Kidney epithelial cell (primary cell): ENCODE measurements around the gene VMP1. TPM values are rescaled to one million over a fixed set of nuclear protein-coding genes. Genes with fewer than 3 reads are reported as not detected.
"Not testable (repeated sequence)": the region's sequence is repeated elsewhere in the genome, so short reads cannot be mapped to it uniquely, and the experiment has no call there.

ENCODE experiments used
- DNase-seq: peaks from one replicate; pipeline ENCODE4 v3.0.0-alpha.2; 2010; ENCODE audit warnings: low read depth
- H3K27me3 ChIP-seq: 2 replicates; pipeline ENCODE4 v1.6.0; 2011; ENCODE audit warnings: low read length; ENCODE audit not compliant: control insufficient read depth, insufficient read depth
- H3K36me3 ChIP-seq: 2 replicates; pipeline ENCODE4 v1.5.1; 2011; ENCODE audit warnings: low read length; ENCODE audit not compliant: control insufficient read depth, insufficient read depth
- H3K4me3 ChIP-seq: 2 replicates; pipeline ENCODE4 v1.5.1; 2011; ENCODE audit warnings: low read depth, mild to moderate bottlenecking, control low read depth, low read length
- CTCF ChIP-seq: IDR thresholded peaks from 2 replicates; pipeline ENCODE4 v1.5.1; 2011; ENCODE audit warnings: mild to moderate bottlenecking, moderate library complexity, low read length, control low read depth, inconsistent platforms; ENCODE audit not compliant: insufficient read depth, poor library complexity, severe bottlenecking
- total RNA-seq: library from RNA; depleted of rRNA; stranded (reverse); fragments of >200 nt; gene quantifications from 2 replicates; pipeline ENCODE4 v1.2.3, GENCODE V29; 2015

The VMP1 gene
- total RNA-seq, 1 donor from 2014 or later, result 224 TPM

GRCh38 chr17:59791603-59792457 lies 84.4 kb downstream of the VMP1 start:
- no peak for TF ChIP-seq CTCF
- H3K27me3 ChIP-seq, result no peaks in the 10 kb centered on the region
- DNase-seq, result no peak
- H3K4me3 ChIP-seq, result no peak overlapping the region
- H3K36me3 ChIP-seq, result no peaks in the 10 kb centered on the region

- not testable (repeated sequence) for H3K4me3 ChIP-seq, H3K27me3 ChIP-seq, H3K36me3 ChIP-seq, DNase-seq
These were observed 85.0 kb downstream of the VMP1 start for GRCh38 chr17:59792458-59792823.

- no peak for TF ChIP-seq CTCF
- Histone ChIP-seq H3K4me3 (no peak overlapping the region), H3K36me3 (no peaks in the 10 kb centered on the region), H3K27me3 (no peaks in the 10 kb centered on the region)
- no peak for DNase-seq
These were observed 85.8 kb downstream of the VMP1 start for GRCh38 chr17:59793205-59793604.

GRCh38 chr17:59796138-59796537 lies 88.7 kb downstream of the VMP1 start:
- Histone ChIP-seq H3K4me3 (no peak overlapping the region), H3K27me3 (no peaks in the 10 kb centered on the region), H3K36me3 (no peaks in the 10 kb centered on the region)
- no peak for DNase-seq
- TF ChIP-seq CTCF, result no peak

GRCh38 chr17:59796785-59797205 lies 89.3 kb downstream of the VMP1 start:
- no peaks in the 10 kb centered on the region for H3K36me3 ChIP-seq
- H3K4me3 ChIP-seq, result no peak overlapping the region
- DNase-seq, result no peak
- H3K27me3 ChIP-seq, result no peaks in the 10 kb centered on the region
- TF ChIP-seq CTCF, result no peak

GRCh38 chr17:59798111-59798510 lies 90.7 kb downstream of the VMP1 start:
- Histone ChIP-seq H3K36me3 (no peaks in the 10 kb centered on the region), H3K27me3 (no peaks in the 10 kb centered on the region), H3K4me3 (no peak overlapping the region)
- TF ChIP-seq CTCF, result no peak
- DNase-seq, result no peak
